K562 (cell line): ENCODE results near the gene RCOR3. TPM values are rescaled to one million over a fixed set of nuclear protein-coding genes. Genes with fewer than 3 reads are reported as not detected.

Source experiments
- ATAC-seq: fragments of 200-7000 bp; cut with Tn5 transposase; 3 replicates; pipeline ENCODE4 v1.9.1; 2020; ENCODE audit warnings: moderate library complexity
- BruUV-seq: library from RNA; stranded (reverse); fragments of 400-500 nt; replicated peaks from 2 replicates; lab custom pipeline; 2021; lab: Mats Ljungman, UMichigan
- CTCF ChIA-PET: fragments of 300-600 bp; formaldehyde crosslinking; extraction: SDS; loops from one replicate; lab custom pipeline; 2021; ENCODE audit warnings: low intra/inter-chr PET ratio; lab: Yijun Ruan, JAX
- POLR2A ChIA-PET: fragments of 300-600, 350-650 bp; sonication (Branson Sonifier 250); formaldehyde crosslinking; extraction: SDS; loops from one replicate; lab custom pipeline; 2021; ENCODE audit warnings: antibody characterized with exemption, inconsistent platforms; lab: Yijun Ruan, JAX
- DNase-seq, 4 experiments: peaks; one replicate each; pipeline versions ENCODE4 v3.0.0 to v3.0.0-alpha.2; 2011 to 2018; ENCODE audit warnings: low spot score in 3 of 4, mixed read lengths in 3 of 4; ENCODE audit errors: extremely low read depth in 1 of 4
- FAIRE-seq: peaks from 2 replicates; lab custom pipeline; 2011; peaks lifted over from hg19 to GRCh38; lab: Jason Lieb, UNC
- H2AFZ ChIP-seq: 2 replicates; pipeline ENCODE4 v1.6.0; 2011; ENCODE audit warnings: low read depth, low read length, control low read depth, inconsistent platforms
- H3K27ac ChIP-seq: fragments of 200-600 bp; 3 replicates; pipeline ENCODE4 v1.8.0; 2011; ENCODE audit warnings: low read depth, mild to moderate bottlenecking, control low read depth, inconsistent platforms, low read length, moderate library complexity, mixed read lengths; ENCODE audit errors: extremely low read depth
- H3K27me3 ChIP-seq, 2 experiments: fragments of 300-600 bp in 1 of 2; 2 replicates in 1 of 2; 3 replicates in 1 of 2; pipeline versions ENCODE4 v1.6.0 to v1.8.0; 2011; ENCODE audit warnings: inconsistent platforms in 2 of 2, low read length in 2 of 2, mild to moderate bottlenecking in 1 of 2, mixed read lengths in 1 of 2, moderate library complexity in 1 of 2; ENCODE audit not compliant: control insufficient read depth in 2 of 2, insufficient read depth in 2 of 2
- H3K36me3 ChIP-seq: fragments of 300-600 bp; 3 replicates; pipeline ENCODE4 v1.8.0; 2011; ENCODE audit warnings: mild to moderate bottlenecking, low read length, inconsistent platforms; ENCODE audit not compliant: control insufficient read depth, insufficient read depth
- H3K4me1 ChIP-seq, 2 experiments: fragments of 200-600 bp in 1 of 2; replicated peaks in 1 of 2; 2 replicates in 1 of 2; 3 replicates in 1 of 2; pipeline versions ENCODE4 v1.5.1 to v1.8.0; 2011; ENCODE audit warnings: inconsistent platforms in 2 of 2, low read length in 2 of 2, mild to moderate bottlenecking in 1 of 2, mixed read lengths in 1 of 2, moderate library complexity in 1 of 2; ENCODE audit not compliant: control insufficient read depth in 2 of 2, insufficient read depth in 2 of 2
- H3K4me2 ChIP-seq: 2 replicates; pipeline ENCODE4 v1.6.1; 2011; ENCODE audit warnings: low read length, control low read depth, inconsistent platforms, mixed read lengths; ENCODE audit not compliant: insufficient read depth
- H3K4me3 ChIP-seq: fragments of 200-600 bp; sonication (generic), shearing (Covaris generic); 2 replicates; pipeline ENCODE4 v1.5.1; 2016; ENCODE audit warnings: control low read depth, inconsistent platforms
- H3K79me2 ChIP-seq: fragments of 200-600 bp; 3 replicates; pipeline ENCODE4 v1.8.0; 2011; ENCODE audit warnings: low read length, inconsistent platforms; ENCODE audit not compliant: control insufficient read depth, insufficient read depth
- H3K9ac ChIP-seq, 2 experiments: 2 replicates each; pipeline versions ENCODE4 v1.6.0 to v1.6.1; 2011; ENCODE audit warnings: low read depth in 2 of 2, low read length in 2 of 2, control low read depth in 1 of 2, inconsistent platforms in 1 of 2, mild to moderate bottlenecking in 1 of 2, mixed read lengths in 1 of 2; ENCODE audit not compliant: insufficient read depth in 1 of 2
- H3K9me1 ChIP-seq: one replicate; pipeline ENCODE4 v1.6.0; 2011; ENCODE audit warnings: inconsistent platforms, mild to moderate bottlenecking, low read length, moderate library complexity; ENCODE audit not compliant: control insufficient read depth, insufficient read depth
- H3K9me3 ChIP-seq: replicated peaks from 2 replicates; pipeline ENCODE4 v1.5.1; 2011; ENCODE audit warnings: low read depth, low read length, inconsistent platforms; ENCODE audit not compliant: control insufficient read depth, insufficient read depth
- H4K20me1 ChIP-seq: replicated peaks from 2 replicates; pipeline ENCODE4 v1.6.1; 2011; ENCODE audit warnings: low read length, inconsistent platforms, mixed read lengths; ENCODE audit not compliant: control insufficient read depth, insufficient read depth
- ETV1 ChIP-seq: fragments of 450-650 bp; conservative IDR thresholded peaks from 2 replicates; pipeline ENCODE4 v1.6.1; 2016; ENCODE audit warnings: missing genetic modification characterization, control low read depth, low read depth, missing compliant biosample characterization
- GABPA ChIP-seq: fragments of 200-800 bp; sonication (Bioruptor generic); conservative IDR thresholded peaks from 2 replicates; pipeline ENCODE4 v1.6.1; 2016; ENCODE audit warnings: low read depth, missing genetic modification characterization, missing compliant biosample characterization
- NBN ChIP-seq: fragments of 450-650 bp; IDR thresholded peaks from 2 replicates; pipeline ENCODE4 v1.6.1; 2016; ENCODE audit warnings: low read depth, mild to moderate bottlenecking
- NRF1 ChIP-seq, 2 experiments: fragments of 450-650 bp; IDR thresholded peaks in 1 of 2; conservative IDR thresholded peaks in 1 of 2; 2 replicates each; pipeline ENCODE4 v1.6.1; 2014; ENCODE audit warnings: mild to moderate bottlenecking in 2 of 2
- PHF20 ChIP-seq: fragments of 450-650 bp; IDR thresholded peaks from 2 replicates; pipeline ENCODE4 v1.6.1; 2018; ENCODE audit not compliant: partially characterized antibody
- STAT5B ChIP-seq: fragments of 250-450 bp; sonication (Bioruptor Pico); IDR thresholded peaks from 2 replicates; pipeline ENCODE4 v1.8.0; 2021; ENCODE audit warnings: mild to moderate bottlenecking, inconsistent platforms
- TAF1 ChIP-seq: IDR thresholded peaks from 2 replicates; pipeline ENCODE4 v1.6.1; 2011; ENCODE audit warnings: mild to moderate bottlenecking, low read length, moderate library complexity; ENCODE audit not compliant: insufficient read depth, control insufficient read depth, severe bottlenecking; ENCODE audit errors: extremely low read depth
- TEAD1 ChIP-seq, 2 experiments: fragments of 450-650 bp in 1 of 2; sonication (generic) in 1 of 2; formaldehyde crosslinking; IDR thresholded peaks; 2 replicates each; pipeline versions ENCODE4 v1.4.0 to v1.8.0; 2020 to 2022; ENCODE audit warnings: mild to moderate bottlenecking in 2 of 2, missing genetic modification reagents in 1 of 2
- YY1 ChIP-seq, 3 experiments: IDR thresholded peaks; 2 replicates each; pipeline ENCODE4 v1.6.1; 2011; ENCODE audit warnings: low read length in 2 of 3, mild to moderate bottlenecking in 2 of 3, moderate library complexity in 2 of 3, borderline replicate concordance in 1 of 3, control low read depth in 1 of 3, low read depth in 1 of 3; ENCODE audit not compliant: insufficient read depth in 3 of 3, insufficient replicate concordance in 2 of 3, control insufficient read depth in 1 of 3, insufficient read length in 1 of 3; ENCODE audit errors: extremely low read depth in 1 of 3
- ZBTB17 ChIP-seq: fragments of 450-650 bp; formaldehyde crosslinking; IDR thresholded peaks from 2 replicates; pipeline ENCODE4 v1.4.0; 2020; ENCODE audit warnings: mild to moderate bottlenecking
- ZFP1 ChIP-seq: fragments of 450-650 bp; formaldehyde crosslinking; IDR thresholded peaks from 2 replicates; pipeline ENCODE4 v1.4.0; 2020; ENCODE audit warnings: mild to moderate bottlenecking, mixed read lengths
- ZNF12 ChIP-seq: sonication (generic); formaldehyde crosslinking; IDR thresholded peaks from 2 replicates; pipeline ENCODE4 v1.4.0; 2020; ENCODE audit warnings: mild to moderate bottlenecking, missing genetic modification reagents
- ZNF239 ChIP-seq: fragments of 250-450 bp; sonication (Bioruptor Pico); IDR thresholded peaks from 2 replicates; pipeline ENCODE4 v1.4.0; 2020; ENCODE audit warnings: mild to moderate bottlenecking
- ZNF274 ChIP-seq: IDR thresholded peaks from 2 replicates; pipeline ENCODE4 v1.6.1; 2011; ENCODE audit warnings: low read depth, mild to moderate bottlenecking, low read length, moderate library complexity, borderline replicate concordance
- ZNF589 ChIP-seq: fragments of 200-800 bp; sonication (Bioruptor generic); IDR thresholded peaks from 2 replicates; pipeline ENCODE4 v1.6.1; 2016; ENCODE audit warnings: low read depth, missing genetic modification characterization, missing compliant biosample characterization
- WGBS: fragments of 100-300 bp; shearing (Covaris generic); methylation state at CpG from one replicate; pipeline ENCODE4 v1.1.6; 2016; ENCODE audit warnings: low coverage, mixed read lengths; ENCODE audit not compliant: insufficient coverage; ENCODE audit errors: missing lambda C conversion rate; 5-methylcytosine and 5-hydroxymethylcytosine counted together
- in situ Hi-C: fragments of 300-500 bp; cut with MboI; formaldehyde crosslinking; loops from 4 replicates; pipeline ENCODE4 v1.15.0; 2018; ENCODE audit warnings: inconsistent platforms, mixed read lengths
- intact Hi-C: fragments of 100-400 bp; cut with micrococcal nuclease; formaldehyde crosslinking; loops from 2 replicates; pipeline ENCODE4 v1.14.2; 2022
- polyA plus RNA-seq, 8 experiments: library from polyadenylated mRNA; depleted of rRNA in 4 of 8; stranded (reverse) in 5 of 8; unstranded in 3 of 8; fragments of >200 nt; fragmentation: Nextera tagmentation in 2 of 8; fragmentation: Illumina TruSeq in 1 of 8; extraction: Ambion mirVana in 2 of 8; extraction: Trizol in 1 of 8; gene quantifications; 2 replicates each; pipeline versions ENCODE4 v1.2.1 to v1.2.3, GENCODE V29; 2011 to 2014; ENCODE audit warnings: inconsistent platforms in 1 of 8, missing spikeins in 1 of 8
- total RNA-seq, 7 experiments: library from RNA; depleted of rRNA in 6 of 7; stranded (reverse); fragments of >200 nt in 6 of 7; fragmentation: Illumina TruSeq in 2 of 7; extraction: Trizol in 2 of 7; gene quantifications; 2 replicates each; pipeline versions ENCODE4 v1.2.1 to v1.2.3, GENCODE V29; 2011 to 2021; ENCODE audit warnings: low replicate concordance in 1 of 7

RCOR3 gene
- total and polyA plus RNA-seq, 9 of the 15 experiments (the other 6 are each of a cell fraction or from before 2014, with no cell fraction given): 9.7 to 42.7 (median 29.5) TPM

GRCh38 chr1:211326140-211326527, 67.0 kb downstream of the RCOR3 start (continued):
- TF ChIP-seq YY1 (IDR thresholded peaks at IDR 0.05; ENCODE audit: borderline replicate concordance in 1 of 3, control insufficient read depth in 1 of 3, extremely low read depth in 1 of 3, insufficient read depth in 3 of 3, insufficient read length in 1 of 3, insufficient replicate concordance in 2 of 3, low read depth in 1 of 3, low read length in 2 of 3): no peak

DNA sequence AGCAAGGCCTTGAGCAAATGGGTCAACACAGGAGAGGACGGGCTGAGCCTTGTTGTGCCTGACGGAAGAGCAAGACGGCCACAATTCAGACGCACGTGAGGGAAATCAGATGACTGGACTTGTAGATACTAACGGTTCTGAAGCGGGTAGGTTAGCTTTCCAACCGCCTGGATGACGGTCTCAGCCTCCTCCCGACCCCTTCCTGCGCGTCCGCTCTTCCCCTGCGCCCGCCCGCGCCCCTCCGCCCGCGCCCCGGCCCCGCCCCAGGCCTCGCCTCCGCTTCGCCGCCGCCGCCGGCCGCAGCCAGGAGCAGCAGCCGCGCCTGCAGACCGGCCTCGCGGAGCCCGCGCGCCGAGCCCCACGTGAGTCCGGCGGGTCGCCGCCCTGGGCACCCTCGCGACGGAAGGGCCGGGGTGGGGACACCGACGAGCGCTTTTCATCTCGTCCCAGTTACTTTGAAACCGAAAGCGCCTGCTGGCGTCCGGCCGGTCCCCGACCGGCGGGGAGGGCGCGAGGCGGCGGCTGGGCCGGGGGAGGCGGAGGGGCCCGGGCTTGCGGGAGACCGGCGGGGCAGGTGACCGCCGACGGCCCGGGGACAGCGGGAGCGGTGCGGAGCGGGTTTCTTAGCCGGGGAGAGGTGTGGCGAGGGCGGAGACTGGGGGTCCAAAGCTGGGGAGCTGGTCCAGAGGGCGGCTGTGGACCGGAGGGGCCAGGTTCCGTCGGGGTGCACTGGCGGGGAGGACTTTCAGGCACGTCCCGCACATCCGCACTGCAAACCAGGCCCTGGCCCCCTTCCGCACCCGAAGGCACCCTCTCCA, 67.6 kb downstream of the RCOR3 start, which contains the start of gene TRAF5:
TRAF5 (plus strand) TSS at position 306 of the 818 bp plus-strand sequence. CDS start 26,407 bp downstream, outside the sequence.
- Histone ChIP-seq H3K4me2 (peak within 1 kb of the TSS; percentile 88), H3K36me3 (no peaks in the 10 kb centered on the region), H3K79me2 (no peaks in the 10 kb centered on the region), H3K4me3 (peak within 1 kb of the TSS; percentile 56), H2AFZ (peak within 1 kb of the TSS; percentile 100), H3K27ac (peak within 1 kb of the TSS; percentile 37; the same call in 2 of the 3 replicates), H3K9ac (peak within 1 kb of the TSS; percentile 53 to 90), H3K27me3 (no peaks in the 10 kb centered on the region; a peak in 1 of 5 replicates), H3K9me1 (no peaks in the 10 kb centered on the region), H3K9me3 (no peaks in the 10 kb centered on the region), H4K20me1 (0 out of 2 replicates have a peak, but pooled peaks cover 3% of the 10 kb centered on the region), H3K4me1 (peaks cover 28 to 30% of the 10 kb centered on the region in 2 experiments)
- WGBS: 3% methylated on average over 41 of the region's 91 CpGs
- intact Hi-C loops (no loop called here), in situ Hi-C loops (loop anchor here (10.0 kb wide), 1 partner anchor 328 kb away; no protein-coding TSS in a partner anchor)
- POLR2A ChIA-PET: interaction anchor here (0.9 to 2.1 kb wide), 6 partner anchors 10 to 150 kb away, joined by 3 to 15 read pairs (median 6); no protein-coding TSS in a partner anchor
- CTCF ChIA-PET: interaction anchor here (0.7 kb wide), 1 partner anchor 328 kb away, joined by 3 read pairs; no protein-coding TSS in a partner anchor
- FAIRE-seq (peak; percentile 19), DNase-seq (peak; percentile 68 to 81 (median 76)), ATAC-seq (peak; percentile 77)
- BruUV-seq: no TSS peak
- TF ChIP-seq ZNF12 (CRISPR knock-in tag) (peak; percentile 6; the same call in 1 of the 2 replicates), NRF1 (conservative IDR thresholded peaks at IDR 0.05 in 1 of 2, IDR thresholded peaks at IDR 0.05 in 1 of 2) (0 out of 4 replicates have a peak, but pooled peaks of 1 of the 2 experiments have one; percentile 37), TEAD1 (CRISPR knock-in tag; IDR thresholded peaks at IDR 0.05) (0 out of 4 replicates have a peak, but pooled peaks of 1 of the 2 experiments have one; percentile 52), ZNF589 (0 out of 2 replicates have a peak, but pooled peaks have one; percentile 29), ZBTB17 (CRISPR knock-in tag) (0 out of 2 replicates have a peak, but pooled peaks have one; percentile 18), TAF1 (peak; percentile 29), GABPA (tag) (peak; percentile 53; the same call in 1 of the 2 replicates), ZNF274 (no peak), ZFP1 (CRISPR knock-in tag) (no peak), ETV1 (tag) (0 out of 2 replicates have a peak, but pooled peaks have one; percentile 17), PHF20 (no peak), NBN (0 out of 2 replicates have a peak, but pooled peaks have one; percentile 7), ZNF239 (CRISPR knock-in tag) (no peak), STAT5B (no peak)
